Subcutaneous adipose tissue (tissue), 4 donors: ENCODE data around the gene PARP8. TPM values are rescaled to one million over a fixed set of nuclear protein-coding genes. Genes with fewer than 3 reads are reported as not detected.

ENCODE experiments used
- total RNA-seq, 4 donors: library from RNA; depleted of rRNA; stranded (reverse); fragments of >200 nt; gene quantifications; one replicate each; pipeline ENCODE4 v1.1.0, GENCODE V29; 2016
- TF ChIP-seq, protein P1 (sequence below): fragments of 450-650 bp; IDR thresholded peaks from one replicate; pipeline ENCODE4 v1.5.1; 2016; ENCODE audit warnings: low read depth, mild to moderate bottlenecking, control low read depth, antibody characterized with exemption, moderate library complexity

PARP8 gene
- total RNA-seq, 4 donors from 2014 or later, result 9.4 to 39.3 (median 28.6) TPM

DNA sequence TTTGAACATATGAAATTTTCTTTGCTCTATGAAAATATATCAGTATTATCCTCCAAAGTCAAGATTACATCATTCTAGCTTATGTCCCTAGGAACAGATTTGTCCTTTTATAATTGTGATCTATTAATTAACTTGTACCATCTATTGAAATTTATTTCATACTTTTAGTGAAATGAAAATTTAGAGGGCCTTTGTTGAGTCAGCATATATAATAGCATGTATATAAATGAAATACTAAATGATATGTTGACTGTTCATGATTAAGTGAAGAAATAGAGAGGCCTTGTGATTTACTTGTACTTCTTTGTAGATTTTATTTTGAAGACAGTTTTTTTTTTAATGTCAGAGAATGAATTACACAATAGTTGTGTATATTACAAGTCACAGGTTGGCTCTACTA, 86.4 kb downstream of the PARP8 start:
- TF ChIP-seq, protein P1, sequence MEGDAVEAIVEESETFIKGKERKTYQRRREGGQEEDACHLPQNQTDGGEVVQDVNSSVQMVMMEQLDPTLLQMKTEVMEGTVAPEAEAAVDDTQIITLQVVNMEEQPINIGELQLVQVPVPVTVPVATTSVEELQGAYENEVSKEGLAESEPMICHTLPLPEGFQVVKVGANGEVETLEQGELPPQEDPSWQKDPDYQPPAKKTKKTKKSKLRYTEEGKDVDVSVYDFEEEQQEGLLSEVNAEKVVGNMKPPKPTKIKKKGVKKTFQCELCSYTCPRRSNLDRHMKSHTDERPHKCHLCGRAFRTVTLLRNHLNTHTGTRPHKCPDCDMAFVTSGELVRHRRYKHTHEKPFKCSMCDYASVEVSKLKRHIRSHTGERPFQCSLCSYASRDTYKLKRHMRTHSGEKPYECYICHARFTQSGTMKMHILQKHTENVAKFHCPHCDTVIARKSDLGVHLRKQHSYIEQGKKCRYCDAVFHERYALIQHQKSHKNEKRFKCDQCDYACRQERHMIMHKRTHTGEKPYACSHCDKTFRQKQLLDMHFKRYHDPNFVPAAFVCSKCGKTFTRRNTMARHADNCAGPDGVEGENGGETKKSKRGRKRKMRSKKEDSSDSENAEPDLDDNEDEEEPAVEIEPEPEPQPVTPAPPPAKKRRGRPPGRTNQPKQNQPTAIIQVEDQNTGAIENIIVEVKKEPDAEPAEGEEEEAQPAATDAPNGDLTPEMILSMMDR, result no peak

DNA sequence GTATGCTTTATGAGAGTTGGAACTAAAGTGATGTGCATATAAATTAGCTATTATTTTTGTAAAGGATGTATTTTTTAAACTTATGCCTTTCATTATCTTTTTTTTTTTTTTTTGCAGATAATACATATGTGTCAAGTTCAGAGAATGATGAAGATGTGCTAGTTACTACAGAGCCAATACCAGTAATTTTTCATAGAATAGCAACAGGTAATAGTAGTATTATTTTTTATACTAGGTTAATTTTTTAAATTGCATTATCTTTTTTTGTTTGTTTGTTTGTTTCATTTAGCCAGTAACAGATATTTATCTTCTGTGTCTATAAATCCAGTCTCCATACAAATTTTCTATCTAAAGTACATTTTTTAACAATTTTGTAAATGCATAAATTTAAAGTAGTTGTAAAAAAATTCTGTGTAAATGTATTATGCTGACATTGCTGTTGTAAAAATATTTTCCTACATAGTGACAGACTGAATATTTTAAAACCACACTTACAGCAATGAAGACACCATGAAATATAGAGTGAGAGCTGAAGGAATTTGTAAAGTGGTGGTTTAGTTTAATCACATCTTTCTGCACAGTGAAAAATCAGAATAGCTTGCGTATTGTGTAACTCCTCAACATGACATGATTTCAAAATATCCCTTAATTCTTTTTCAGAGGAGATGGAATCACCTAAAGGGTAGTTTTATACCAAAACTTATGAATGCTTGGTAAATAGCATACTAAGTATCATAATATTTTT, 93.3 kb downstream of the PARP8 start:
- TF ChIP-seq, protein P1, result no peak

DNA sequence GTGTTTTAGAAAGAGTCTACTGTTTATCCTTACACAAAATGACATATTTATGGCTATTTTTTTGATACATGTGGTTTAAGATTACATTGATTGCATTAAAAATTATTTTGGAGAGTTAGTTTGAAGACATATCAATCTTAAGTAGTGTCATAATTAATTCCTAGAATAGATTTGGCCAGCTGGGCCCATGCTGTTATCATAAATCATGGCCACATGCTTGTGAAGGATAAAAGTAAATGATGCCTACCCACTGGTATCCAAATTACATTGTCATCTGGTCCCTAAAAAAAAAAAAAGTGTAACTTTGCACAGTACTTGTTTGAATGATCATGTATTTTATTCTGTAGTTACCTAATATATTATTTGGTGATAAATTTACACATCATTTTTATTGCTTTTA, 96.9 kb downstream of the PARP8 start:
- TF ChIP-seq, protein P1, result no peak

DNA sequence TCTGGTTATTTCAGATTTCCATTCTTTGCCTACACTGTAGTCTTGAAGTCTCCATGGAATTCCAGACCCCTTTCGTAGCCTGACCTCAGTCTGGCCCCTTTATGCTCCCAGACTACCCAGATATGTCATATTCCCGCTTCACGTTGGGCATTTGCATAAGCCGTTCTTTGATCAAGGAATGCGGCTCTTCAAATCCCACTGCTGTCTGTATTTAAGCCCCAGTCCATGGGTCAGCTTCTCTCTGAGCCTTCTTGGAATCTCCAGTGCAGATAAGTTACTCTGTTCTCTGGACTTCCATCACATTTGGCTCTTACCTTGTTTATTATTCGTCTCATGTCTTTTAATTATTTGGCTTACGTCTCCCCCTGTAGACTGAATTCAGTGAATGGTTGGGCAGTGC, 97.4 kb downstream of the PARP8 start:
- TF ChIP-seq, protein P1, result no peak

DNA sequence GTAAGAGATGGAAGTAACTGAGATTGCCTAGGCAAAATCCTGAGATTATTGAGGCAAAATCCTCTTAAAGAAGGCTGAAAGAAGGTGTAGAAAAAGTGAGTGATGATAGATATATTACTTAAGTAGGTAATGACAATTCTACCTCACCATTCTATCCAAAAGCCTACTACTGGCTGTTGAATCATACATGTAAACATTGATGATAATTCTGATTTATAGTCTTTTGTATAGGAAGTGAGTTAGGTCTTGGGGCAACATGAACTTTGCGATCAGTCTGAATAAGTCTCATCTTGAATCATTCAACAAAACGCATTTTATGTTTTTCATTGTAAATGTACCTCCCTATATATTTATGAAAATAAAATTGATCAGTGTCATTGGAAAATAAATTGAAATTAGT, 99.6 kb downstream of the PARP8 start:
- TF ChIP-seq, protein P1, result no peak

DNA sequence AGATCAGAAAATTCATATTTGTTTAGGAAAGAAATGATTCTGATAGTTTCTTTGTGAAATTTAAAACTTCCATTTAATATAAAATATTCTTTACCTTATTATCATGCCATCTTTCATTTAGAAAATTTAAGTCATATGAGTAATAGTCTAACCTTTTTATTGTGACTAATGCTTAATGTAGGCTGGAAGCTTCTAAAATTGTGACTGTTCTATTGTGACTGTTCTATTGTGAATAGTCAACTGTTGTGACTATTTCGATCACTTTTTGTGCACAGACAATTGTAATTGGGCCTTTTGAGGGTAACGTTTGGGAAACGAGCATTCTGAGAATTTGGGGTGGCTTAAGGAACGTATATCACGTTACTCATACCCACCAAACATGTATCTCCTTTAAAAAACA, 100.0 kb downstream of the PARP8 start:
- TF ChIP-seq, protein P1, result no peak

DNA sequence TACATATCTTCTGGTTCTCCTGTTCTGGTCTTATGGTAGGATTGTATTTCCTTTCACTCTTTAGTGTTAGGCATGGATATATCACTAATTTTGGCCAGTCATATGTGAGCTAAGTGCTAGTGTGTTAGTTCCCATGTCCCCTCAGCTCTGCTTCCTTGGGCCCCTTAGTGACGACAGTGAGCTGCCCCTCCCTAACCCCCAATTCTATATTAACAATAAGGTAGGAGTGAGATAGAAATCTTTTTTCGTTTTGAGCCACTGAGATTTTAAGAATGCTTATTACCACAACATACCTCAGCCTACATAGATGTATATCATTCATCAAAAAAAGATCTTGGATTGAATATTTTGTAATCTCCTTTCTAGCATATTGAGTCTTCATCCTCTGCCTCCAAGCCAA, 100.5 kb downstream of the PARP8 start:
- TF ChIP-seq, protein P1, result no peak
